Type B pancreatic cell (in vitro differentiated cells): ENCODE measurements around the gene FAM3B. TPM values are rescaled to one million over a fixed set of nuclear protein-coding genes. Genes with fewer than 3 reads are reported as not detected.
"Not testable (repeated sequence)": the region's sequence is repeated elsewhere in the genome, so short reads cannot be mapped to it uniquely, and the experiment has no call there.

ENCODE experiments used
- DNase-seq: peaks from one replicate; pipeline ENCODE4 v3.0.0; 2021; ENCODE audit warnings: mixed read lengths; ENCODE audit not compliant: unreplicated experiment; ENCODE audit errors: extremely low spot score
- H3K27ac Mint-ChIP-seq: 2 replicates; pipeline ENCODE4 v1.8.0; 2021; ENCODE audit warnings: mild to moderate bottlenecking, mixed read lengths
- H3K27me3 Mint-ChIP-seq: 2 replicates; pipeline ENCODE4 v1.8.0; 2021; ENCODE audit warnings: mixed read lengths
- H3K36me3 Mint-ChIP-seq: 2 replicates; pipeline ENCODE4 v1.8.0; 2021; ENCODE audit warnings: mixed read lengths
- H3K4me1 Mint-ChIP-seq: one replicate; pipeline ENCODE4 v1.8.0; 2021; ENCODE audit warnings: mixed read lengths; ENCODE audit not compliant: unreplicated experiment
- H3K4me3 Mint-ChIP-seq: 2 replicates; pipeline ENCODE4 v1.8.0; 2021; ENCODE audit warnings: mild to moderate bottlenecking, mixed read lengths
- H3K9me3 Mint-ChIP-seq: 2 replicates; pipeline ENCODE4 v1.8.0; 2021; ENCODE audit warnings: mixed read lengths
- total RNA-seq: library from RNA; stranded (reverse); gene quantifications from 2 replicates; pipeline ENCODE4 v1.2.1, GENCODE V29; 2021; ENCODE audit warnings: low replicate concordance
- TF ChIP-seq, protein P1 (sequence below): fragments of 200-600 bp; sonication (generic); conservative IDR thresholded peaks from 2 replicates; pipeline ENCODE4 v1.5.0; 2021; ENCODE audit warnings: antibody characterized with exemption, mild to moderate bottlenecking

FAM3B gene
- total RNA-seq, 1 donor from 2014 or later: 10.3 TPM

DNA sequence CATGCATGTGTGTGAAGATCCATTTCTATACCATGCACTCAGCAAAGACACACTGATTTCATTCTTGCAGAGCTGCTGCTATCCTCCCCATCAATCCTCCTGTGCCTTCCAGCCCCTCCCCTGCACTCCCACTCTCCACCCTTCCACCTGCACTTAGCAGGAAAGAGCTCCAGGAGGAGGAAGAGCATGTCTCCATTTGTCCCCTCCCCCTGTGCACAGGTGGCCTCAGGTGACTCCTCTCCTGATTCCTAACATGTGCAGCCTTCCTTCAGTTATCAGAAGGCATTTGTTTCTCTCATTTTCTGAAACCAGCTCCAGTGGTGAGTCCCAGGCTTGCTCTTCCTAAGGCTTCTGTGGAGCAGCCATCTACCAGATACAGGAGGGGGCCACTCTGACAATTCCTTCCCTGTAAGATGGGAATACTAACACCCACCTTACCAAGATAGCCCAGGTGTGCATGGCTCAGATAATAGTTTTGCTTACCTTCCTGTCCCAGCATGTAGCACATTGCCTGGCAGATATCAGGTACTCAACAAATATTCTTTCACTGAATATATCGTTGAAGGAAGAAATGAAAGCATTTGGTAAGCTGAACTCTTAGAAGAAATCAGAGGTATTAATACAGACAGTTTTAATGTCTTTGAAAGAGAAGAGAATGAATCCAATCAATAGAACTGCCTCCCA is 21.9 kb upstream of the FAM3B start:
- H3K9me3 Mint-ChIP-seq: no peaks in the 10 kb centered on the region
- no peak for DNase-seq
- TF ChIP-seq, protein P1, sequence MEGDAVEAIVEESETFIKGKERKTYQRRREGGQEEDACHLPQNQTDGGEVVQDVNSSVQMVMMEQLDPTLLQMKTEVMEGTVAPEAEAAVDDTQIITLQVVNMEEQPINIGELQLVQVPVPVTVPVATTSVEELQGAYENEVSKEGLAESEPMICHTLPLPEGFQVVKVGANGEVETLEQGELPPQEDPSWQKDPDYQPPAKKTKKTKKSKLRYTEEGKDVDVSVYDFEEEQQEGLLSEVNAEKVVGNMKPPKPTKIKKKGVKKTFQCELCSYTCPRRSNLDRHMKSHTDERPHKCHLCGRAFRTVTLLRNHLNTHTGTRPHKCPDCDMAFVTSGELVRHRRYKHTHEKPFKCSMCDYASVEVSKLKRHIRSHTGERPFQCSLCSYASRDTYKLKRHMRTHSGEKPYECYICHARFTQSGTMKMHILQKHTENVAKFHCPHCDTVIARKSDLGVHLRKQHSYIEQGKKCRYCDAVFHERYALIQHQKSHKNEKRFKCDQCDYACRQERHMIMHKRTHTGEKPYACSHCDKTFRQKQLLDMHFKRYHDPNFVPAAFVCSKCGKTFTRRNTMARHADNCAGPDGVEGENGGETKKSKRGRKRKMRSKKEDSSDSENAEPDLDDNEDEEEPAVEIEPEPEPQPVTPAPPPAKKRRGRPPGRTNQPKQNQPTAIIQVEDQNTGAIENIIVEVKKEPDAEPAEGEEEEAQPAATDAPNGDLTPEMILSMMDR: no peak
- H3K27me3 Mint-ChIP-seq: peaks cover 3% of the 10 kb centered on the region
- H3K36me3 Mint-ChIP-seq: no peaks in the 10 kb centered on the region
- no peak overlapping the region for H3K27ac Mint-ChIP-seq
- H3K4me1 Mint-ChIP-seq: no peaks in the 10 kb centered on the region
- H3K4me3 Mint-ChIP-seq: no peak overlapping the region

DNA sequence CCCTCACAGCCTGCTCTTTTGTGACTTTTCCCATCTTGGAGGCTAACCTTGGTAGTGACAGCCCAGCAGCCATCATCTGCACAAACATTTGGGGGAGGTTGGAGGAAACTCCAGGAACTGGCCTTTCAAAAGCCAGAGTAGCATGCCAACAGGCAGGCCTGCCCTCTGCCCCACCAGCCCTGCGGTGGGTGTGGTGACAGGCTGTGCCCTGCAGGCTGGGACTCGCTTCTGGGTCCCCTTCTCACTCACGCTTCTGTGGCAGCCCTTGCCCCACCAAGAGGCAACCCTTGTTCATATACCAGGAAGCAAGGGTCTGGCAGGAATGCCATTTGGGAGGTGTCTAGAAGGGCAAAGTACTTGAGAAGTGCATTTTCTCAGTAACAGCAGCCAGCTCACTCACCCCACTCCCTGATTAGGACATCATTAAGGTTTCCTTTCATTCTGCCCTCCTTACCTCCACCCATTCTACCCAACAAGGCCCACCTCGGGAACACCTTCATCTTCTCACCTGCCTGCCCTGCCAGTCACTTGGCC is 20.8 kb upstream of the FAM3B start:
- no peak for DNase-seq
- no peaks in the 10 kb centered on the region for H3K9me3 Mint-ChIP-seq
- no peaks in the 10 kb centered on the region for H3K36me3 Mint-ChIP-seq
- H3K4me3 Mint-ChIP-seq: no peak overlapping the region
- no peaks in the 10 kb centered on the region for H3K4me1 Mint-ChIP-seq
- no peak overlapping the region for H3K27ac Mint-ChIP-seq
- no peaks in the 10 kb centered on the region for H3K27me3 Mint-ChIP-seq
- TF ChIP-seq, protein P1: no peak

DNA sequence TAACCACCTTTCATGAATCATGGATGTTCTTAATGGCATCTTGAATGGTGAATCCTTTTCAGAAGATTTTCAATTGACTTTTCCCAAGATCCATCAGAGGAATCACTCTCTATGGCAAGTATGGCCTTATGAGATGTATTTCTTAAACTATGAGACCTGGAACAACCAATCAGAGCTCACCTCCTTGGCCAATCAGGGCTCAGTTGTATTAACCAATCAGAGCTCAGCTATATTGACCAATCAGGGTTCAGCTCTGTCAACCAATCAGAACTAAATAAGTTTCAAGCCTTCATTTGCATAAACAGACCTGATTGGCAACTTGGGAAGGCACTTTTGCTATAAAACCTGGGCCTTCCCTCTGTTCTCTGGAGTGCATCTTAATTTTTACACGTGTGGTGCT is 13.6 kb upstream of the FAM3B start:
- TF ChIP-seq, protein P1: no peak
- H3K9me3 Mint-ChIP-seq: peaks cover 5% of the 10 kb centered on the region
- no peak overlapping the region for H3K27ac Mint-ChIP-seq
- no peaks in the 10 kb centered on the region for H3K36me3 Mint-ChIP-seq
- H3K4me3 Mint-ChIP-seq: no peak overlapping the region
- no peaks in the 10 kb centered on the region for H3K4me1 Mint-ChIP-seq
- peaks cover 18% of the 10 kb centered on the region for H3K27me3 Mint-ChIP-seq
- DNase-seq: no peak

DNA sequence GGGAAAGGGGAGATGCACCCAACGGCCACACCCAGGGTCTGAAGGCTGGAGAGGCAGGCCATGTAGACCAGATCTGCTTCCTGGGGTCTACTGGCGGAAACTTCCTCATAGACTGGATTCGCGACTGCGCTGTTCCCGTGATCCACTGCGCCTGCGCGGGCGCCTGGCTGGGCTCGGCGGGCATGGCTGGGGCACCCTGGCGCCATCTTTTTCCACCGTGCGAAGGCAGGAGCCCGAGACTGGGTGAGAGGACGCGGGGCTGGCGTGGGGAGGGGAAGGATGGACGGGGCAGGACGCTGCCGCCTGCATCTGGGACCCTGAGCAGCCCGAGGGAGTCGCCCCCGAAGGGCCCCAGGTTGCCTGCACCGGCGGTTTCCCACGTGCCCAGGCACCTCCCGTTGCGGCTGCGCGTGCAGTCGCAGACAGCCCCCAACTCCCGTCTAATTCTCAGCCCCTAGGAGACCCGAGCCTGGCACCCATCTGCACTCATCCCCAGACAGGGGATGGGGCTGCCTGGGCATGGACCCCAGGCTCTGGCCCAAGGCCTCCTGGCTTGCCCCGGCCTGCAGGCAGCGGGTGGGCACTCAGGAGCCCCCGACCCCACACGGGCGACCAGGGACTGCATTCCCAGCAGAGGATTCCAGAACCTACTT is 12.4 kb upstream of the FAM3B start:
- Mint-ChIP-seq H3K27me3 (peaks cover 21% of the 10 kb centered on the region), H3K9me3 (peaks cover 5% of the 10 kb centered on the region), H3K4me3 (no peak overlapping the region), H3K27ac (no peak overlapping the region), H3K36me3 (no peaks in the 10 kb centered on the region), H3K4me1 (no peaks in the 10 kb centered on the region)
- TF ChIP-seq, protein P1: no peak
- peak; percentile 65 for DNase-seq

DNA sequence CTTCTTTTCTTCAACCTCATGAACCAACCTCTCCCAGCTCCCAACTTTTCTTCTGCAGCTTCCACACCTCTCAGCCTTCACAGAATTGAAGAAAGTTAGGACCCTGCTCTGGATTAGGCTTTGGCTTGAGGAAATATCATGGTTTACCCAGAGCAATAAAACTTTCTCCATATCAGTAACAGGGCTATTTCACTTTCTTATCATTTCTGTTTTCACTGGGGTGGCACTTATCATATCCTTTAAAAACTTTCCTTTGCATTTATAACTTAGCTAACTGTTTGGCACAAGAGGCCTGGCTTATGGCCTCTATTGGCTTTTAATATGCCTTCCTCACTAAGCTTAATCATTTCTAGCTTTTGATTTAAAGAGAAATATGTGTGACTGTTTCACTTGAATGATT is 9.4 kb upstream of the FAM3B start:
- Mint-ChIP-seq H3K27me3 (peaks cover 28% of the 10 kb centered on the region), H3K27ac (no peak overlapping the region), H3K4me1 (no peaks in the 10 kb centered on the region), H3K4me3 (no peak overlapping the region), H3K36me3 (no peaks in the 10 kb centered on the region), H3K9me3 (peaks cover 5% of the 10 kb centered on the region)
- DNase-seq: no peak
- TF ChIP-seq, protein P1: no peak

DNA sequence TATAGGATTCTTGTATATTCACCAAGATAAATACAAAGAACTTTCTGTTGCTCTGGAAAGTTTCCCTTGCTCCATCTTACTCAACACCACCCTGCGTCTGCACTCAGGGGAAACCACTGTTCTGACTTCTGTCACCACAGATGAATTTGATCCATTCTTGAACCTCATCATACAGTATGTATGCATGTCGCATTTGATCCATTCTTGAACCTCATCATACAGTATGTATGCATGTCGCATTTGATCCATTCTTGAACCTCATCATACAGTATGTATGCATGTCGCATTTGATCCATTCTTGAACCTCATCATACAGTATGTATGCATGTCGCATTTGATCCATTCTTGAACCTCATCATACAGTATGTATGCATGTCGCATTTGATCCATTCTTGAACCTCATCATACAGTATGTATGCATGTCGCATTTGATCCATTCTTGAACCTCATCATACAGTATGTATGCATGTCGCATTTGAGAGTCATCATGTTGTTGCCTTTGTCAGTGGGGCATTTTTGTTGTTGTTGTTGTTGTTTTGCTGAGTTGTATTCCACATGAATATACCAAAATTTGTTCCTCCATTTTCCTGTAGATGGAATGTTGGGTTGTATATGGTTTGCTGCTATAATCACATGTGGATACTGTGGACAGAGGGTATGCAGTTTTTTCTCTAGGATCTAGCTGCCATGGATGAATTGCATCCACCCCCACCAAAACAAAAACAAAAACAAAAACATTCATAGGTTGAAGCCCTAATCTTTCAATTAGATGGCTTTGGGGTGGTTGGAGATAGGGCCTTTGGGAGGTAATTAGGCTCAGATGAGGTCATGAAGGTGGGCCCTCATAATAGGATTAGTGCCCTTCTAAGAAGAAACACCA is 3.1 kb upstream of the FAM3B start:
- H3K27me3 Mint-ChIP-seq: peaks cover 45% of the 10 kb centered on the region
- H3K36me3 Mint-ChIP-seq, H3K4me3 Mint-ChIP-seq, H3K4me1 Mint-ChIP-seq, H3K27ac Mint-ChIP-seq, DNase-seq, H3K9me3 Mint-ChIP-seq: not testable (repeated sequence)
